Prostate gland (tissue), 2 donors: ENCODE measurements around the gene CELA2A.

Experiments used
- POLR2A ChIP-seq: fragments of 450-650 bp; IDR thresholded peaks from one replicate; pipeline ENCODE4 v1.6.1; 2016; ENCODE audit warnings: antibody characterized with exemption, mild to moderate bottlenecking
- POLR2AphosphoS5 ChIP-seq: sonication (generic); formaldehyde crosslinking; IDR thresholded peaks from one replicate; pipeline ENCODE4 v1.6.1; 2017; ENCODE audit warnings: antibody characterized with exemption
- TF ChIP-seq, protein P1 (sequence below), 4 experiments: fragments of 200-600 bp in 2 of 4; fragments of 450-650 bp in 2 of 4; sonication (generic) in 2 of 4; IDR thresholded peaks; 1 replicate in 3 of 4; 2 replicates in 1 of 4; pipeline ENCODE4 v1.5.1; 2016 to 2019; ENCODE audit warnings: antibody characterized with exemption in 4 of 4, mild to moderate bottlenecking in 2 of 4, moderate library complexity in 2 of 4

DNA sequence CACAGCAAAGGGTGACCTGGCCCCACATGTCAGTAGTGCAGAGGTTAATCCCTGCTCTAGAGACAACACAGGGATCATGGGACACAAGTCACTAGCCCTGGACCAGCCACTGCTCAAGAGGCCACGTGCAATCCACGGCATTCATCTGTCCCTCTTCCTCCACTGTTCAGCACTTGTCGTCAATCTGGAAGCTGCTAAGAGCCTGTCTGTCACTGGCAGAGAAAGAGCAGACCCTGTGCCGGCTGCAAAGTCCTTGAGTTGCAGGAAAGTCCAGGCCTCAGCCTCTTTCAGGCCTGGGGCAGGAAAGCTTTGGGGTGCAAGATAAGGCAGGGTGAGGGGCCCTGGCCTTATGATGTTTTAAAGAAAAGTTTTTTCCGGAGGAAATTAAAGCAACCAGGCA lies 36.1 kb downstream of the CELA2A start:
- TF ChIP-seq POLR2A (no peak), POLR2AphosphoS5 (no peak)
- TF ChIP-seq, protein P1, sequence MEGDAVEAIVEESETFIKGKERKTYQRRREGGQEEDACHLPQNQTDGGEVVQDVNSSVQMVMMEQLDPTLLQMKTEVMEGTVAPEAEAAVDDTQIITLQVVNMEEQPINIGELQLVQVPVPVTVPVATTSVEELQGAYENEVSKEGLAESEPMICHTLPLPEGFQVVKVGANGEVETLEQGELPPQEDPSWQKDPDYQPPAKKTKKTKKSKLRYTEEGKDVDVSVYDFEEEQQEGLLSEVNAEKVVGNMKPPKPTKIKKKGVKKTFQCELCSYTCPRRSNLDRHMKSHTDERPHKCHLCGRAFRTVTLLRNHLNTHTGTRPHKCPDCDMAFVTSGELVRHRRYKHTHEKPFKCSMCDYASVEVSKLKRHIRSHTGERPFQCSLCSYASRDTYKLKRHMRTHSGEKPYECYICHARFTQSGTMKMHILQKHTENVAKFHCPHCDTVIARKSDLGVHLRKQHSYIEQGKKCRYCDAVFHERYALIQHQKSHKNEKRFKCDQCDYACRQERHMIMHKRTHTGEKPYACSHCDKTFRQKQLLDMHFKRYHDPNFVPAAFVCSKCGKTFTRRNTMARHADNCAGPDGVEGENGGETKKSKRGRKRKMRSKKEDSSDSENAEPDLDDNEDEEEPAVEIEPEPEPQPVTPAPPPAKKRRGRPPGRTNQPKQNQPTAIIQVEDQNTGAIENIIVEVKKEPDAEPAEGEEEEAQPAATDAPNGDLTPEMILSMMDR (IDR thresholded peaks at IDR 0.05) = no peak
